Measurements from ENCODE around the gene SLC9A3.

The SLC9A3 gene

DNA sequence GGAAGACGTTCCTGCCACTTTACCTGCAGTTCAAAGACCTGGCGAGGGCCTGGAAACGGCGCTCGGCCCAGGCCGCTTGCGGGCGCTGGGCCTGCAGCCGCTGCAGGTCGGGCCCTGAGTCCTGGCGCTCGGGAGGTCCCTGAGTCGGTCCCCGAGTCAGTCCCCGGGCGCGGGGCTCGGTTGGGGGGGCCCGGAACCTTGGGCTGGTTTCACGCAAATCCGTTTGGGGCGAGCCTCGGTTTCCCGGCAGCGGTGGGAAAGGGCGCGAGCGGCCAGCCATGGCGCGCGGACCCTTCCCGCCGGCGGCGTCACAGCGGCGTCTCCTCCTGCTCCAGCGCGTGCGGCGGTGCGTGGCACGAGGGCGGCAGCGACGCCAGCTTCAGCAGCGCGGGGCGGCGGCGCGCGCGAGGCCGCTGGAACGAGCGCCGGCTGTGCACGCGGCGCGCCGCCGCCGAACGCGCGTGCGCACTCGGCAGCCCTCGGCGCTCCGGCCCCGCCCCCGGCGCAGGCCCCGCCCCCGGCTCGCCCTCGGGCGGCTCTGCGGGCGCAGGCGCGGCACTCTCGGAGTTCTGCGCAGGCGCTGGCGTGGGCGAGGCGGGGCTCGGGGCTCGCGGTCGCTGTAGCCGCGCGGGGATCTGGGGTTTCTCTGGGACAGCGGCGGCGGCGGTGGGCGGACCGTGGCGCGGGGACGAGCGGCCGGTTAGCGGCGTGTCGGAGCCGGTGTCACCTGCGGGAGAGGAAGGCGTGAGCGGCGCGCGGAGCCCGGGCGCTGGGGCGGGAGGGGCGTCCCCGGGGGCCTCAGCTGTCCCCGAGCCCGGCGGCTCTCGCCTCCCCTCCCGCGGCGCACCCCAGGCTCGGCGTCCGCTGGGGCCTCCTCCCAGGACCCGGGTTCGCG is 51.3 kb downstream of the SLC9A3 start:
- peak; percentile 66 for DNase-seq

DNA sequence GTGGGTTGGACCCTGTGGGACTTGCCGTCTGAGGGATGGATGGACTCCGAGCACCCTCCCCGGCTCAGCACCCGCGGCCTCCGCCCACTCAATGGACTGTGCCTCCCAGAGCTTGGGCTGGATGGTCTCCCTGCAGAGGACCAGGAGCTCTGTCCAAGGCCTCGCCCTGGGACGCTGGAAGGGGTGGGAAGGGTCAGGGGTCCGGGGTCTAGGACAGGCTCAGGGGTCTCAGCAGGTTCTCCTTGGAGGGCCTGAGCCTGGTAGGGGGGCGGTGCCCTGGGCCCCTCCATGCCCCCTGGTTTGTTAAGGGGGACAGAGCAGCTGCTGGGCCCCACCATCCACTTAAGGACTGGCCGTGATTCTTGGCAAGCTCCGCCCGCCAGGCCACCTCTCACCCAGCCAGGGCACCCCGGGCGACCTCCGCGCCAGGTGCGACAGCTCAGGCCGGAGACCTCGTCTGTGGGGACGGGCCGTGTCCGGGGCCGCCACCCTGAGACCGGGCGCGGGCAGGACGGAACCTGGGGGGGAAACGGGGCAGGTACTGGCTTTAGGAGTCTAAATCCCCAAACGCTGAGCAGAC is 52.1 kb downstream of the SLC9A3 start:
- DNase-seq: no peak

DNA sequence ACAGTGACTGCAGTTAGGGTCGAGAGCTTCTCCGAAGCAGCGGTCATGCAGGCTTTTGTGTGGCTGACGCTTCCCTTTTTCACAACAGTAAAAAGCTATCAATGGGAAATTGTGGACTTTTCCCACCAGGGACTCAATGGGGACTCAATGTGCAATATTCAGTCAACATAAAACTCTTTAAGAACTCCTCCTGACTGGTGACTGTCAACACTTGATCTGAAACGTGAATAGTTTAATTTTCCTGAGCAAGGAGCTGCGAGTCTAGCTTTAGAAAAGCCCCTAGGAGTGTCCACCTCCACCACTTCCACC is 52.5 kb downstream of the SLC9A3 start:
- DNase-seq: no peak

DNA sequence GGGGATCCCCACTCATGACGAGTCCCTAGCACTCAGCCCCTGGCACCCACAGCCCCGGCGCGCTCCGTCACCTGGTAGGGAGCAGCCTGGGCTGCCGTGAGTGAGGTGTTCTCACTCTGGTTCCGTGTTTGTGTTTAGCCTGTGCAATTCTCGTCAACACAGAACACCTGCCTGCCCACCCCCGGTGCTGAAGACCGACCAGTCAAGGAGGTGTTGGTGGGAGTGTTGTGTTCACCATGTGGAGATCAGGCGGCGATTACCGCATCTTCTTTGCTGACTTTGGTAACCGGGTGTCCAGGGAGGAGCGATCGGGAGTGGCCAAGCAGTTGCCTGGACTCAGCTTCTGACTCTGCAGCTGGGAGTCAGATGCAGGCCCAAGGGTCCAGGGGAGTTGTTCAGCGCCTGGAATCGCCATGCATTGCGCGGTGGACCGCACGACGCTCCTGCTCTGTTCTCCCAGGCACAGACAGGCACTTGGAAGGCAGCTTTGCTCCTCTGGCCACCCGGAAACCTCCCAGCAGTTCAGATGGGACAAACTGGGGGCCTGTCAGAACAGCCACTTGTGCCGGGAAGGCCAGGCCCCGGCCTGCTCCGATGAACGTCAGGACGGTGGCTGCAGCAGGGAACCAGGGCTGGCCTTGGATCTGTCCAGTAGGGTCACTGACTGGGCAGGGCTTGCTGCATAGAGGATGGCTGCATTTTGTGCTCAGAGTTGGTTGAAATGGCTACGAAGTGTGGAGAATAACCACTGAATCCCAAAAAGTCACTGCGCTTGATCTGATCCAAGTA is 53.1 kb downstream of the SLC9A3 start:
- no peak for DNase-seq

DNA sequence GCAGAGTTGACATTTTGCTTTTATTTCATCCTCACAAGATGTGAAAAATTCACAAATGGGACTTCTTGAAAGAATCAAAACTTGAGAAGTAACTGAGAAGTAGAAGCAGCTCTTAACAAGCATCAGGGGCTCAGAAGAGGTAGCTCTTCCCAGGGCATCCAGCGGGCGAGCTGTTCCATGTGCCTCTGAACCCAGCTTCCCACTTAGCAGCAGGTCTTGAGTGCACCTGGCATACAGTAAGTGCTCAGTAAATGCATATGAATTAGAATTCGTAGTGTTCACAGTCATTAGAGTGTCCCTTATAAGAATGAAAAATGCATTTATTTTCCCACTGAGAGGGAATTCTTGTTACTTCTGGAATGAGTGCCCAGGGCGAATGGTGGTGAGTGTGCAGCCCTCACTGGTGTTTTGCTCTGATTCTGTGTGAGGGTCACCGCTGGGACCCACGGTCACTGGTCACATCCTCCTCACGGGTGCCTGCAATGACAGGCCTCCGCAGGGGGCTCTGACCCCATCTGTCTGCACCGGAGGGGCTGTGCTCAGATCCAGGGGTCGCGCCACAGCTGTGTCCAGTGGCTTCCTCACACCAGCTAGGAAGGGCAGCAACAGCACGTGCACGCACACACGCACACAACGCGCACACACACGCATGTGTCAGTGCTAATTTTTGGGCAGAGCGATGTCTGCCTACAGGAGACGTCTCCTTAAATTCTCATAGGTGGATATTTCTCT is 54.3 kb downstream of the SLC9A3 start:
- DNase-seq: no peak

DNA sequence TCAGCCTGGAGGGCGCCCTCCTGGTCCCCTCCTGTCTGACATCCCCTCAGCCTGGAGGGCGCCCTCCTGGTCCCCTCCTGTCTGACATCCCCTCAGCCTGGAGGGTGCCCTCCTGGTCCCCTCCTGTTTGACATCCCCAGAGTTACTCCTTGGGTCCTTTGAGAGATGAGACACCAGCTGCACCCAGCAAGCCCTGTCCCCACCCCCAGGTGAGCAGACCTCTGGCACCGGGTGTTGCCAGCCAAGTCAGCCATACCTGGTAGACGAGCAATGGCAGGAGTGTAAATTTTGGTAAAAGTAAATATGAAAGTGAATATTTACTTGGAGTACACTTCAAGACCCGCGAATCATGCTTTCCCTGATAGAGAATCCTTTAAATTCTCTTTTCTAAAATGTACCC is 55.8 kb downstream of the SLC9A3 start:
- DNase-seq: no peak

DNA sequence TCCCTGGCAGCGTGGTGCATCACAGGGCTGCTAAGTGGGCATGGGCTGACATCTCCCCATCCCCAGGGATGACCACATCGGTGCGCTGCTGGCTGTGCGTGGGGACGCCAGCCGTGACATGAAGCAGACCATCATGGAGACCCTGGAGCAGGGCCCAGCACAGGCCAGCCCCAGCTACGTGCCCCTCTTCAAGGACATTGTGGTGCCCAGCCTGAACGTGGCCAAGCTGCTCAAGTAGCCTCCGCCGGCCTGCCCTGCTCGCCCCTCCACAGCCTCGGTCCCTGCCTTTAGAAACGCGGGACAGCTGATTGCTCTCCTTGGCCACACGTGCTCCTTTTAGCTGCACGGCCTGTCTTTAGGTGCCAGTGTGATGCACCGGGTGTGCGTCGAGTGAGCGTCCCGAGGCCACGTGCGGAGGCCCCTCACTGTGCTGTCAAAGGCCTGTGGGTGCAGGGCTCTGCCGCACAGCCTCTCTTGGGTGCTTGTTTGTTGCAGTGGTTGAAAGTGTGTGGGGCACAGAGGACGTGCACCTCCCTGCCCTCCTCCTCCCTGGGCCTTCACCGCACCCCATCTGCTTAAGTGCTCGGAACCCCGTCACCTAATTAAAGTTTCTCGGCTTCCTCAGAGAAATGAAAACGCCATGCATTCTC is 57.5 kb downstream of the SLC9A3 start:
- DNase-seq: no peak

DNA sequence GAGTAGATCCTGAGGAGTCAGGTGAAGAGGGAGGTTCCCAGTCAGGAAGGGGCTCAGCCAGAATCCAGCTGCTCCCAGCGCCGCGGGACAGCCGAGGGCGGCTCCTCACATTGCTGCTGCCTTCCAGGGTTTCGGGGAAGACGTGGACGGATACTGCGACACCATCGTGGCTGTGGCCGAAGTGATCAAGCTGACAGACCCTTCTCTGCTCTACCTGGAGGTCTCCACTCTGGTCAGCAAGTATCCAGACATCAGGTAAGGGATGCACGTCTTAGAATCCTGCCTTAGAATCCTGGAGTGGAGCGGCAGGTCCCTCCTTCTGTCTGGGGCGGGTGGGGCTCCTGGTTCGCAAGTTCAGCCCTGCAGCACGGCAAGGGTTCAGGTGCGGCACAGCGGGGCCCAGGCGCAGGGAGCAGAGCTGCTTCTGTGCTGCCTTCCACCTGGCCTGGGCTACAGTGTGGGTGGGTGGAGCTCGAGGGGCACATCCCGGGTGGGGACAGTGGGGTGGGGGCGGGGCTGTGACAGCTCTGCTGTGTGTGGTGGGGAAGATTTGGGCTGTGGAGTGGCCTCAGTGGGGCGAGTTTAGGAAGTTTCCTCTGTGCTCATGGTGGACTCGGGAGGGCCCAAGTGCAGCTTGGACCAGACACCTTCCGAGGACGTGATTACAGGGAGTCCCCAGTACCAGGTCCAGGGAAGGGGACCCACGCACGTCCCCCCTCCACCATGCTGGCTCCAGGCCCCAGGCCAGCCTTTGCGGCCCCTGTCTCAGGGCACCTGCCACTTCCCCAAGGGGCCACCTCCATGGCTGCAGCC is 58.5 kb downstream of the SLC9A3 start:
- DNase-seq: no peak

DNA sequence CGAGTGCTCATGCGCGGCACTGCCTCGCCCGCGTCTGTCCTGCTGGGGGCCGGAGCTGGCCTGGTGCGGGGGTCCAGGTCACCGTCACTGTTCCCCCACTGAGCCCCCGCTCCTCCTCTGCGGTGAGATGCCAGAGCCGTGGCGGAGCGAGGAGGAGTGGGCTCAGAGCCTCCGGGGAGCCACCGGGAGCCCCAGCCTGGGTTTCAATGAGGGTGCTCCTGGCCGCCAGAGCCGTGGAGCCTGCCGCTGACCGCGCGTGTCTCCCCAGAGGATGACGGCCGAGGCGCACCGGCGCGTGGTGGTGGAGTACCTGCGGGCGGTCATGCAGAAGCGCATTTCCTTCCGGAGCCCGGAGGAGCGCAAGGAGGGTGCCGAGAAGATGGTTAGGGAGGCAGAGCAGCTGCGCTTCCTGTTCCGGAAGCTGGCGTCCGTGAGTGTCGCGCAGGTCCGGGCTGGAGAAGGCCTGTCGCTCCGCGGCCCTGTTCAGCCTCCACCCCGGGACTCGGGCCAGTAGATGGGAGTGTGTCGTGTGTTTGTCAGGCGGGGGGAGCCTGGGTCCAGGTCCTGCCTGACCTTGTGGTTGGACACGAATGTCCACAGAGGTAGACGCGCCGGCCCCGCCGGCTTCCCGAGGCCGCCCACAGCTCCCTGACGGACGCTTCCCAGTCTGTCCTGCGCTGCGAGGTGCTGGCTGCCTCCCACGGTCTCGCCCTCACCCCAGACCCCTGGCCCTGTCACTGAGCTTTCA is 59.2 kb downstream of the SLC9A3 start:
- DNase-seq: no peak

DNA sequence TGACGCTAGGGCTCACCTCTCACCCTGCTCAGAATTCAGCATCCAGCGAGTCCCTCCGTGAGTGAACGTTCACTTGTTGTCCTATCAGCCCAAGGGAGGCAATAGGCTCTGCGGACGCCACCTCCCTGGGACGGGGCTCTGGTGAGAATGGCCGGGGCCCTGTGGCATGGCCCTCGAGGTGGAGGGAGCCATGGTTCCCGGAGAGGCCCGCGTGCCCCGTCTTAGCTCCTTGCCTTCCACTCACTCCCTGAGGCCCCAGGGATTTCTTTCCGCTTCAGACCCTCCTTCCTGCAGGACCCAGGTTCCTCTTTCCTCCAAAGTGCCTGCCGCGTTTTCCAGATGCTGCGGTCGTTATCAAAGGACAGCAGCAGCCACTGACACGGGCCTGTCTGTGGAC is 59.8 kb downstream of the SLC9A3 start:
- DNase-seq: no peak

DNA sequence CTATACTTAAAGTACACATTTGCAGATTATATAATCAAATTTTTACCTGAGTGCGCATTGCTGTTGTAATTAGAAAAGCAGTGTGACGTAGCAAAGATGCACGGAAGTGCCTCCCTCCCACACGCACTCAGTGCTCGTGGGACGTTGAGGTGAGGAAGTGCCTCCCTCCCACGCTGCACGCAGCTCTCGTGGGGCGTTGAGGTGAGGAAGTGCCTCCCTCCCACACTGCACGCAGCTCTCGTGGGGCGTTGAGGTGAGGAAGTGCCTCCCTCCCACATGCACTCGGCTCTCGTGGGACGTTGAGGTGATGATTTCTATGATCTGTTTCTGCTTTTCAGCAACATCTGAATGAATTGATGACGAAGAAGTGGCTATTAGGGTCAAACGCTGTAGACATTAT is 60.3 kb downstream of the SLC9A3 start:
- DNase-seq: no peak

DNA sequence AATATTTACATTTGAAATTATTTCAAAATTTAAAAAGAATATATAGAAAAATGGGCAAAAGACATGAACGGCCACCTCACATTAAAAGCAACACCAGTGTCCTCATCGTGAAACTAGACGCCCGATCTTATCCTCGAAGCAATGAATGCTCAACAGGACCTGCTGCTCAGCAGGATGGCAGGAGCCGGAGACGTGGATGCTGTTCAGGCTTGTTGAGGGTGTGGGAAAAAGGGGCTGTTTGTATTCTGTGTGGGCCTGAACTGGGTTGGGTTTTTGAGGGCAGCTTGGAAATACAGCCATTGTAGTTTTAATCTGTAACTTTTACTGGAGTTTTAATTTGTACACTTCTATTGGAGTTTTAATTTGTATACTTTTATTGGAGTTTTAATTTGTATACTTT is 60.9 kb downstream of the SLC9A3 start:
- DNase-seq: no peak

DNA sequence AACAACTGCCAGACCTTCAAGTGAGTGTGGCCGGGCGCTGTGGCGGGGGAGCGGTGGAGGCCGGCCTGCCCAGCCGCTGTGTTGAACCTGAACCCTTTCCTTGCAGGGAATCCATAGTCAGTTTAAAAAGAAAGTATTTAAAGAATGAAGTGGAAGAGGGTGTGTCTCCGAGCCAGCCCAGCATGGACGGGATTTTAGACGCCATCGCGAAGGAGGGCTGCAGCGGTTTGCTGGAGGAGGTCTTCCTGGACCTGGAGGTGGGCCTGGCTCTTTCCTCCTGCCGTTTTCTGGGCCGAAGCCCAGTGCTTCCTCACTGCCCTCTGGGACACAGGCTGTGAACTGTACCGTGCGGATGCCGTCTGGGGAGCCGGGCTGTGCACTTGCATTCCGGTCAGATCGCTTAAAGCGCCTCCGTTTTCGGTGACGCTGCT is 62.2 kb downstream of the SLC9A3 start:
- DNase-seq: no peak

DNA sequence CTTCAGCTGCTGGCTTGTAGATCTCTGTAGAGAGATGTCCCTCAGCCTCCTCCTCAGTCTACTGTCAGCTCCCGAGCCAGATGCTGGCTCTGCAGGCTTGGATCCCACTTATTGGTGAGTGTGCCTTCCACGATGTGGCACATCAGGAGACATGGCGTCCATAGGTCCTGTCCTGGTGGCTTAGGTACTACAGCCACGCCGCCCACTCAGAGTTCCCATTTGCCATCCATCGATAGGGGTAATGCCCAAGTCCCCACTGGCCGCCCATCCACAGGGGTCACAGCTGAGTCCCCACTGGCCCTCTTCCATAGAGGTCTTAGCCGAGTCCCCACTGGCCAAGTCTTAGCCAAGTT is 64.0 kb downstream of the SLC9A3 start:
- DNase-seq: no peak

DNA sequence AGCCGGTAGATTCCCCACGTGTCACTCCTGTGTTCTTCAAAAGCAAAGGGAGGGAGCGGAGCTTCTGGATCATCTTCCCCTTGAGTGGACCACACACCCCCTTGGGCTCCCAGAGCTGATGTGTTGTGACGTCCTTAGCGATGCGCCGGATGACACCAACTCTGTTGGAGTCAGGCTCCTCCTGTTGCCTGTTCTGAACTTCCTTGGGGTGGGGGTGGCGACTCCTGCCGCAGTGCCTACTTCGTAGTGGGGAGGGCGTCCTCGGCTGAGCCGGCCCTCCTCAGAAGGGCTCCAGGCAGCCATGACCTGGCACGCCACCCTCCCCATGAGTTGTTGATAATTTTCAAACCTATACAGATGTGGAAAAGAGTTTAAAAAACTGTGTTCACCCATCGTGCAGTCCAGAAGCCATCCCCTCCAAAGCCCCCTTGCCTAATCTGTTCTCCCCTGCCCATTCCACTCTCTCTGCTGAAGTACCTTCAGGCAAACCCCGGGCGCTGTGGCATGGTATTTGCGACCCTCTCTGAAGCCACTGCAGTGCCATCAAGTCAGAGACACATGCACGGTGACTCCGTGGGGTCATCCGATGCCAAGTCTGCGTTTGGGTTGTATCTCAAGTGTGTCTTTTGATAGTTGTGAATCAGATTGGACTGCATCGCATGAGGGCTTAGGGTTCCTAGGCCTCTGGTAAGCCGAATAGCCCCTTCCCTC is 64.5 kb downstream of the SLC9A3 start:
- DNase-seq: no peak

DNA sequence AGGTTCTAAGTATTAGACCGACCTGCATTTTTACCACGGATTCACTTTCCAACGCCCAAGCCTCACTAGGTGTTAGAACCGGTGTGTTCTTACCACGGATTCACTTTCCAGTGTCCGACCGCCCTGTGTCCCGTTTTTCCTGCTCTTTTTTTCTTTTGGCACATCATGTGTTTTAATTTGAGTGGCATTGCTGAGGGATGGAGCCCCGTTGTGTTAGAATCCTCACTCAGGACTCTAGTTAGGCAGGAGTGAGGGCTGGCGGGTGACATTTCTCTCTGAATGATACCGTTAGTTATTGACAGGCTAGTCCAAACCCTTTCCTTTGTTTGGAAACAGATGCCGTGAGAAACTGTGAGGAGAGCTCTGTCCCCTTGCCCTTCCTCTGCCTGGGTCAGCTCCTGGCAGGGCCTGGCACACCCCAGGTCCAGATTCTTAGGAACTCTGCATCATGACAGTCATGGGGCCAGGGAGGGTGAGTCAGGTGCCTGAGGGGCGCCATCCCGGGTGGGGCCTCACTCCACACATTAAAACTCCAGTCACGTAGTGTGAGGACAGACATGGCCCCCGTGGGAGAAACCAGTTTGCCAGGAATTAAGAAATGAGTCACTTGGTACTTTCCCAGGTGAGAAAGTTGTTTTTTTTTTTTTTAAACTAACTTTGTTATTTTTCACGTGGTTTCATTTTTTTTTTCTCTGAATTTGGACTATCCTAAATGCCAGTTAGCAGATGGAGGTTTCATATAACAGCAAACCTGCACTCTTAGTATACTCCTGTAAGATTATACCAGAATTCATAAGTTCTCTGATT is 65.5 kb downstream of the SLC9A3 start:
- DNase-seq: no peak

DNA sequence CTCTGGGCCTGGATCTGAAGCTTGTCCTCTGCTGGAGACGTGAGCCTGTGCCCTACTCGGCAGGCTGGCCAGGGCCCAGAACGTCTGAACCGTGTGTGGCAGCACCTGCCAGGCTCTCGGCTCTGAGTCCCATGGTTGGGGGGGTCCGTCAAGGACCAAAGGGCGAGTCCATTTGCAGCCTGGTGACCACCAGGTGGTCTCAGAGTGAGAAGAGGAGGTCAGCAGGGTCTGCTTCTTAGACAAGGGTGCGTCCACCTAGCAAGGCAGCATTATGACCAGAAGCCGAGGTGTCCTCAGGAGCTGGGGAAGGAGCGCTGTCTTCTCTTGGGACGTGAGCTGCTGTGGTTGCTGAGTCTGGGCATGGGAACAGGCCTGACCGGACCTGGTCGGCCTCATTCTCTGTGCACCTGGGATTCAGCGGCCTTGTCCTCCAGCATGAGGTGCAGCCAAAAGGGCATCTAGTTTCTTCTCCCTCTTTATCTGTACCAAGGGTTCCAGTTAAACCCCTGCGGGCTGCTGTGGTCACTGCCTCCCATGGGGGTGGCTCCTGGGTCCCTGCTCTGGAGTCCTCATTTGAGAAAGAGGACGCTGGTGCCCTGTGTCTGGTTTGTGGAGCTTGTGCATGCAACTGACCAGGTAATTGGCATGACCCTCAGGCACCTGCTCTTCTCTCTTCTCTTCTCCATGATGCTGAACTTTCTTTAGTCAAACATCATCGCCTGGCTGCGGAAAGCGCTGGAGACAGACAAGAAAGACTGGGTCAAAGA is 66.9 kb downstream of the SLC9A3 start:
- DNase-seq: no peak

DNA sequence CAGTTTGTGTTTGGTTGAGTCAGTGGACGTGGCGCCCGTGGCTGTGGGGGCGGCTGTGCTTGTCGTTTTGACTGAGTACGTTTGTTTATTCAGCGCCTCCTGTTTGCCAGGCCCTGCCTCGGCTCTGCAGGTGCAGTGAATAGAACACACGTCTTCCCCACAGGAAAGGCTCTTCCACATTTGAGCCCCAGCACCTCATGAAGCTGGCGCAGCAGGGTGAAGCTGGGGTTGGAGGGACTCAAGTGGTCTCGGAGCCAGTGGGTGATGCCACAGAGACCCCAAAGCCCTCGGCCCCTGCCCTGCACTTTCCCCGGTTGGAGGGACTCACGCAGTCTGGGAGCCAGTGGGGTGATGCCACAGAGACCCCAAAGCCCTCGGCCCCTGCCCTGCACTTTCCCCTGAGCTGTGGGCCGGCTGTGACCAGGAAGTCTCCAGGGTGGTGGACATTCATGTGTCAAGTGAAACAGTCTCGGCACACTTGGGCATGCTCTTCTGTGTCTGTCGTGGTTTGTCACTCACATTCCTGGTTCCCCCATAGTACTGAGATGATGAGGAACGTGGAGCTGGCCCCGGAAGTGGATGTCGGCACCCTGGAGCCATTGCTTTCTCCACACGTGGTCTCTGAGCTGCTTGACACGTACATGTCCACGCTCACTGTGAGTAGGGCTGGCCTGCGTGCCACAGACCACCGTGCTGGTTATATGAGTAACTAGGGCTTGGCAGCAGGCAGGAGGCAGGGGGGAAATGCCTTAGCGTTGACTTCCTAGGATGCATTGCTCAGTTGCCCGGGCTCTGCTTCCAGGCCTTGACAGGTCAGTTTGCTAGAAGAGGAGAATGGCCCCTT is 67.7 kb downstream of the SLC9A3 start:
- no peak for DNase-seq

Measured in amniotic stem cell (primary cell).